HG03139 (cell line): ENCODE measurements around the gene NDUFAF4.
A peak's percentile ranks its signal among the peaks of the same experiment; 100 is the strongest.

Experiments used
- ATAC-seq: cut with Tn5 transposase; IDR thresholded peaks from one replicate; pipeline ENCODE4 v1.9.1; 2021; ENCODE audit not compliant: unreplicated experiment

NDUFAF4 gene

DNA sequence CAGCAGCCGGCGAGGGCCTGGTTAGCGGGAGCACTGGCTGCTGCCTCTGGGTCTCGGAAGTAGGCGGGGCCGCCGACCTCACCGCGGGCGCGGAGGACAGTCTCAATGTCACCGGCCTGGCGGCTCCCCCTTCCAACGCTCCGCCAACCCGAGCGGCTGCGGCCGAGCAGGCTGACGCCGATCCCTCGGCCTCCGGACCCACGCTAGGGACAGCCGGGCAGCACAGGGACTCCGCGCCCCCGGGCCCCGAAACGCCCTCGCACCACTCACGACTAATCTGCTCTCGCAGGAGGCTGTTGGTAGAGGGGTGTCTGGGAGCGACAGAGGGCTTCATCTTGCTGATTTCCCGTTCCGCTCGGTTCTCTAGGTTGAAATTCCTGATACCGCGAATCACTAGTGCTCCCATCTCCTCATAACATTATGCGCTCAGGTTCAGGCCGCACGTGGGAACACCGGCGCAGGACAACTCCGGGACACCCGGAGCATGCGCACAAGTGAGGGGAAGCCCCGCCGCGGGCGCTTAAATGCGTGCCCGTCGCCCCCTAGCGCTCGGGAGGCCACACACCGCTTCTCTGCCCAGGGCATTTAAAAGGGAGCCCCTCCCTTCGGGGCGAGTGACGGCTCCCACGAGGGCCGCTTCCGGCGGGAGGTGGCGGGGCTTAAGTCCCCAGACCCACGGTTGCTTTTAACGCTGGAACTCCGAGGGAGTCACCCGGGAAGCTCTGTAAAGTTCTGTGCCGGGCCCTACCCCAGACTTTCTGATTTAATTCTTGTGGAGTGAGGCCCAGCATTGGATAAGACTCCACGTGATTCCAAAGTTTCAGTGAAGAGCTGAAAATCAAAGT lies at the start of gene NDUFAF4:
NDUFAF4 (minus strand) TSS at position 496 of the 845 bp plus-strand sequence; CDS start at position 406, 90 bp downstream.
- ATAC-seq = peak; percentile 91

- peak; percentile 93 for ATAC-seq
Measured at GRCh38 chr6:96947055-96947454, 49.4 kb upstream of the NDUFAF4 start.

- no peak for ATAC-seq
Measured at GRCh38 chr6:96943555-96944215, 46.0 kb upstream of the NDUFAF4 start.

DNA sequence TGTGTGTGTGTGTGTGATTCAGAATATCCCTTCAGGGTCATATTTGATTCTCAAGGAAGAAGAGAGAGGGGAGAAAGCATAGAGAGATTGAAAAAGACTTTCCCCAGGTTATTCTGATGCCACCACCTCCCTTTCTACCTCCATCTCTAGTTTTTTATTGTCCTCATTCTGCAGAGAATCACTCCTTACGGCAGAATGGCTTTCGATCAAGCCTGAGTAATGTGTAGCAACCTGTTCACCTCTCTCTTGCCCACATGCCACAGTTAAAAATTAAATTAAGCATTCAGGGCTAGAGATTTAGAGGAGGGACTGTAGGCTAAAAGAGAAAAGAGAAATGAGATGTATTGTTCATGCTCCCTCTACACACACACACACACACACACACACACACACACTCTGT lies 45.0 kb upstream of the NDUFAF4 start:
- no peak for ATAC-seq

- no peak for ATAC-seq
Measured at GRCh38 chr6:96940322-96940721, 42.6 kb upstream of the NDUFAF4 start.

DNA sequence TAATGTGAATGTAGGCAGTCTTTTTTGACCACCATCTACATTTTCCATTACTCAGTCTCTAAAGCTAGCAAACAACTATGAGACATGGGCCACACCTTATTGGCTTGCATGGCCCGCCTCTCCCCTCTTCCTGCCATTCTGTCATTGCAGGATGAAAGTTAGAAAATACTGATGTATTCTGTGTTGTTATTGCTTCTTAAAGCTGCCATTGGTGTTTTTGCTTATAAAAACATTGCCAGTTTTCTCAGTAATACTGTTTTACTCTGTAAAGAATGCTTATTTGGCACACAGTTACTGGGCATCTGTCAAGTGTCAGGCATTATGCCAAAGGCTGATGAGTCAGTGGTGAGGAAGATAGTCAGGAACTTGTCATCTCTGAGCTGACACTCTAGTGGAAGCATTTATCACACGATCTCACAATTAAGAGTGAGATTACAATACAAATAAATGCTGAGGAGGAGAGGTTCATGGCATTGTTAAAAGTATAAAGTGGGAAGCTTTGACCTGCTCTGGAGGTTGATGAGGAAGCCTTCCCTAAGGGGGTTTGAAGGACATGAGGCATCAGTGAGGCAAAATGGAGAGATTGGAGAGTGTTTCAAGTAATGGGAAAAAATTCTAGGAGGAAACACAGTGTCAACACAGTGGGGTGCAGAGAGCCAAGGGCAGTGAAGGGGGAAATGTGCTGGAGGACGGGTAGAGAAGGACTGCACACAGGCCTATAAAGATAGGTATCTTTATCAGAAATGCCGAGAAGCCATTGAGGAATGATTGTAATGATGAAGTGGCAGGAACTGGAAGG lies 41.5 kb upstream of the NDUFAF4 start:
- ATAC-seq = no peak

GRCh38 chr6:96934087-96934486 lies 36.4 kb upstream of the NDUFAF4 start:
- ATAC-seq = no peak

DNA sequence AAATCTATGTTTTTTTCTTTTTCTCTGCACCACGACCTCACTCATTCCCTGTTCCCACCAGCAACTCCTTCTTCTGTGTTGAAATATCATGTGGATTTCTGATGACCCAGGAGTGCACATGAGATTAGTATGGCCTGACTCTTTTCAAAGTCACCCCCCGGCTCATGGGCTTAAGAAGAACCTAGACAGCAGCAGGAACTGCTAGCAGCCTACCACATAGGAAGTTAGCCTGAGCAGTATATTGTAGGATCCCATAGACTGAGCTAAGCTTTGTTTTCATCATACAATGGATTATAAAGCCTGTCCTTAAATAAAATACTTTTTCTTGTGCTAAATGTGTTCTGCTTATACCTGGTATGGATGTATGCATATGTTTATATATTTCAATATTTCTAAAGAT lies 33.5 kb upstream of the NDUFAF4 start:
- no peak for ATAC-seq

- ATAC-seq = no peak
Measured at GRCh38 chr6:96929741-96930140, 32.0 kb upstream of the NDUFAF4 start.

GRCh38 chr6:96927660-96928059 lies 30.0 kb upstream of the NDUFAF4 start:
- no peak for ATAC-seq

DNA sequence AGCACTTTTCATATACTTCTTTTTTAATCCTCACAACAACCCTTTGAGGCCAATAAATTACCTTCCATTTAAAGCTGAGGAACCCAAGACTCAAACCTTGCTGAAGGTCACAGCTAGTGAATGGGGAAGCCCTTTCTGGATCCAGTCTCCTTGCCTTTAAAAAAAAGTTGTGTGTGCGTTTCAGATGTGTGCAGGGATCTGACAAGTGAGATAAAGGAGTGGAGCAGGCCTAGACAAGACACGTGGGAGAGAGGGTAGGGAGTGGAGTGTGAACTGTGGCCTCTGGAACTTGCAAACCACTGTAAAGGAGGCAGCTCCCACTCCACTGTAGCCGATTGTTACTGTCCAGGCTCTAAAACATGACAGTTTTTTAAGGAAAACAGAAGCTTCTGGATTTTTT lies 28.7 kb upstream of the NDUFAF4 start:
- ATAC-seq = no peak

DNA sequence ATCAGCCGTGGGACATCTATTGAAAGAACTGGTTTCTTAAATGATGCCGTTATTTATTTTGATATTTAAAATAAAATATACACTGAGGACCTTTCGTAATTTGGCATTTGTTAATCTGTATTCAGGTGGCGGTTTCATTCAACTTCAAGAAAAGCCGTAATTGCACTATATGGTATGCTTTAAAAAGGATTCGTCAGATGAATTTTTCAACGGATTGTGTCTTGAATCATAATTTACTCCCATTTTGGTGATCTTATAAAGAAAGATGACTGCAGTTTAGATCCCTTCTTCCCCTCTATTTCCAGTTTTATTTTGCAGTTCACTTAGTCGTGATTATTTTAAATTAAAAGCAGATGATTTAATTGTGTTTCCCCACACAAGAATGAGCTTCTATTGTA lies 27.6 kb upstream of the NDUFAF4 start:
- ATAC-seq = no peak

DNA sequence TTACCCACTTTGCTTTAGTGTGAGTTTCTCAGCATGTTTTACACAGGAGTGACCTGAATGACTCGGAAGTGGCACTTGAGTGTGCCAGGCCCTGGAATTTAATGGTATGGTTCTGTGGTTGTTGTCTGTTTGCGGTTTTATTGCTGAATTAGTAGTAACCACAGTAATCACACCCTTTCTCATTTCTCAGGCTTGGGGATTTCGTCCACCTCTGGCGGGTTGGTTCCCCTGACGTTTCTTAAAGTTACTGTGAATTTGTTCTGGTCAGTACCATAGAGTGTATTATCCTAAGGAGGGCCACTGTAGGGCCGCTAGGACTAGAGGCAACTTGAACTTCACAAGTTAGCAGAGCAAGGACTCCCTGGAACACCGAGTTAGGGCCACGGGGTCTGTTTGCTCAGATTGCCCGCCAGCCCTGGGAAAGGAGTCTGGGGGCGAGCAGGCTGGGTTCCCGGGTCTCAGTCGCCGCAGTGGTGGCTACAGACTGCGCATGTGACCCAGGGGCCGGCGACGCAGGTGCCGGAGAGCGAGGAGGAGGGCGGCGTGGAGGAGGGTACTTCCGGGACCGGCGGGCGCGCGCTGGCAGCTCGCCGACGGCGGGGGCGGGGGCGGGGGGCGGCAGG lies 26.3 kb upstream of the NDUFAF4 start:
- peak; percentile 76 for ATAC-seq

GRCh38 chr6:96923400-96923799 lies 25.7 kb upstream of the NDUFAF4 start:
- no peak for ATAC-seq

GRCh38 chr6:96917098-96917497 lies 19.4 kb upstream of the NDUFAF4 start:
- ATAC-seq = no peak

DNA sequence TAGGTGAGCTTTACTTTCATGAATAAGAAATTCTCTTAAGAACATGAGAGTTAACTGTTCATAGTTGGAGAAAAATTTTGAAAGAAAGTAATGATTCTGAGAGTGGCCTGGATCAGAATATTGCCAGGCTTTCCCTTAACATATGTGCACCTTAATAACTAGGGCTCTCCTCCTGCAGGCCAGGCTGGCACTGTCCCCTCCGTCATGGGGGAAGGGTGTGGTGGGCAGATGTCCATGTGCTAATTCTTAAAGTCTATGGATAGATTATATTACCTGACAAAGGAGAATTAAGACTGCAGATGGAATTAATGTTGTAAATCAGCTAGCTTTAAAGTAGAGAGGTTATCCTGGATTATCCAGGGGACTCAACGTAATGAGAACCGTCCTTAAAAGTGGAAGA lies 15.9 kb upstream of the NDUFAF4 start:
- ATAC-seq = no peak

- ATAC-seq = no peak
Measured at GRCh38 chr6:96911751-96912150, 14.1 kb upstream of the NDUFAF4 start.

- no peak for ATAC-seq
Measured at GRCh38 chr6:96911171-96911570, 13.5 kb upstream of the NDUFAF4 start.

- ATAC-seq = no peak
Measured at GRCh38 chr6:96909811-96910210, 12.1 kb upstream of the NDUFAF4 start.

DNA sequence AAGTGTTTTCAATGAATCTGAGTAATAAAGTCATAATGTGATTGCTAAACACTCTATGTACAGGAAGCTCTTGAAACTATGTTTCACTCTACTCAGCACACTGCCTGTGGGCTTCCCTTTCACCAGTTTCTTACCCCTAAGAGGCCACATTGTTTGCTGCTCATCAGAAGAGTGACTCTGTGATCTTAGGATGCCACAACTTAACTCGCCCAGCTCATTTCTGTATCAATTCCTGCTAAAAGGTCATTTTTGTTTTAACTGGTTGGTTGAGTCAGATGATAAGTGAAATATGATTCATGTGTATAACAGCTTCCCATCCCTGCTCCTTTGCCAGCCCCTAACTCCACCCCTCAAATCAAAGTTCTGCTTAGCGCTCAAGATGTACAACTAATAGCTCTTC lies 9.8 kb upstream of the NDUFAF4 start:
- ATAC-seq = peak; percentile 82

- ATAC-seq = no peak
Measured at GRCh38 chr6:96900873-96901272, 3.2 kb upstream of the NDUFAF4 start.
